Thoracic aorta (tissue), 2 donors: ENCODE results near the gene KTN1. TPM values are rescaled to one million over a fixed set of nuclear protein-coding genes. Genes with fewer than 3 reads are reported as not detected.

Experiments used
- ATAC-seq: fragments of 150-250 bp; one replicate; pipeline ENCODE4 v1.8.0; 2017; ENCODE audit warnings: low read depth; ENCODE audit not compliant: insufficient number of reproducible peaks, low FRiP score
- DNase-seq: peaks from one replicate; pipeline ENCODE4 v3.0.0-alpha.2; 2020; ENCODE audit warnings: low spot score
- H3K27ac ChIP-seq, 2 donors: fragments of 200-600 bp; sonication (generic); 1 replicate in 1 of 2; 2 replicates in 1 of 2; pipeline ENCODE4 v1.5.1; 2016; ENCODE audit warnings: mild to moderate bottlenecking in 2 of 2, moderate library complexity in 2 of 2
- H3K27me3 ChIP-seq: fragments of 200-600 bp; sonication (generic); replicated peaks from 2 replicates; pipeline ENCODE4 v1.6.0; 2016; ENCODE audit warnings: mild to moderate bottlenecking; ENCODE audit not compliant: insufficient read depth
- H3K36me3 ChIP-seq: fragments of 200-600 bp; sonication (generic); one replicate; pipeline ENCODE4 v1.5.1; 2016
- H3K4me1 ChIP-seq, 2 donors: fragments of 200-600 bp; sonication (generic); 1 replicate in 1 of 2; 2 replicates in 1 of 2; pipeline versions ENCODE4 v1.5.1 to v1.6.0; 2016; ENCODE audit warnings: low read depth in 2 of 2, mild to moderate bottlenecking in 1 of 2; ENCODE audit not compliant: control insufficient read depth in 1 of 2
- H3K4me3 ChIP-seq: fragments of 200-600 bp; sonication (generic); 2 replicates; pipeline ENCODE4 v1.5.1; 2016; ENCODE audit warnings: mild to moderate bottlenecking
- H3K9me3 ChIP-seq: fragments of 200-600 bp; sonication (generic); 2 replicates; pipeline ENCODE4 v1.5.1; 2016
- CTCF ChIP-seq: fragments of 200-600 bp; sonication (generic); IDR thresholded peaks from one replicate; pipeline ENCODE4 v1.5.1; 2019; ENCODE audit warnings: antibody characterized with exemption
- total RNA-seq, 2 donors: library from RNA; depleted of rRNA; stranded (reverse); fragments of >200 nt; gene quantifications; one replicate each; pipeline versions ENCODE4 v1.1.0 to v1.2.3, GENCODE V29; 2016

KTN1 gene
- total RNA-seq, 2 donors from 2014 or later = 122 to 173 TPM

DNA sequence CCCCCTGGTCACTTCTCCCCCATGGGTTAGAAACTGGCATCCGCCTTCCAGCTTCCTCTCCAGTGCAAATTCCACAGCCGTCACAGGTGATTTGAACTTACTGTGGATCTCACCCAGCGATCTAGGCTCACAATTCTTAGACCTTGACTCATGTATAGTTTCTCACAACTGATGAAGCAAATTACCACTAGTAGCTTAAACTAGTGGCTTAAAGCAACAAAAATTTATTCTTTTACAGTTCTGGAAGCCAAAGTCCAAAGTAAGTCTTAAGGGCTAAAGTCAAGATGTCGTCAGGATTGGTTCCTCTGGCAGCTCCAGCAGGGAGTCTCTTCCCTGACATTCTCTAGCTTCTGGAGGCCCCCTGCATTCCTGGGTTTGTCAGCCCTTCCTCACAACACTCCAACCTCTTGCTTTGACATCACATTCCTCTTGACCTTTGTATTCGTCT lies 117.4 kb downstream of the KTN1 start:
- H3K27ac ChIP-seq = no peak overlapping the region
- ATAC-seq (no peak), DNase-seq (no peak)
- no peaks in the 10 kb centered on the region for H3K36me3 ChIP-seq
- no peaks in the 10 kb centered on the region for H3K9me3 ChIP-seq
- H3K4me1 ChIP-seq = no peaks in the 10 kb centered on the region
- no peak for TF ChIP-seq CTCF
- H3K4me3 ChIP-seq = no peak overlapping the region
- no peaks in the 10 kb centered on the region for H3K27me3 ChIP-seq

- H3K4me1 ChIP-seq = no peaks in the 10 kb centered on the region
- H3K27me3 ChIP-seq = no peaks in the 10 kb centered on the region
- H3K27ac ChIP-seq = no peak overlapping the region
- DNase-seq = no peak
- H3K9me3 ChIP-seq = no peaks in the 10 kb centered on the region
- TF ChIP-seq CTCF = no peak
- ATAC-seq = no peak
- no peak overlapping the region for H3K4me3 ChIP-seq
- H3K36me3 ChIP-seq = no peaks in the 10 kb centered on the region
Observed at GRCh38 chr14:55698051-55698450, 118.0 kb downstream of the KTN1 start.

DNA sequence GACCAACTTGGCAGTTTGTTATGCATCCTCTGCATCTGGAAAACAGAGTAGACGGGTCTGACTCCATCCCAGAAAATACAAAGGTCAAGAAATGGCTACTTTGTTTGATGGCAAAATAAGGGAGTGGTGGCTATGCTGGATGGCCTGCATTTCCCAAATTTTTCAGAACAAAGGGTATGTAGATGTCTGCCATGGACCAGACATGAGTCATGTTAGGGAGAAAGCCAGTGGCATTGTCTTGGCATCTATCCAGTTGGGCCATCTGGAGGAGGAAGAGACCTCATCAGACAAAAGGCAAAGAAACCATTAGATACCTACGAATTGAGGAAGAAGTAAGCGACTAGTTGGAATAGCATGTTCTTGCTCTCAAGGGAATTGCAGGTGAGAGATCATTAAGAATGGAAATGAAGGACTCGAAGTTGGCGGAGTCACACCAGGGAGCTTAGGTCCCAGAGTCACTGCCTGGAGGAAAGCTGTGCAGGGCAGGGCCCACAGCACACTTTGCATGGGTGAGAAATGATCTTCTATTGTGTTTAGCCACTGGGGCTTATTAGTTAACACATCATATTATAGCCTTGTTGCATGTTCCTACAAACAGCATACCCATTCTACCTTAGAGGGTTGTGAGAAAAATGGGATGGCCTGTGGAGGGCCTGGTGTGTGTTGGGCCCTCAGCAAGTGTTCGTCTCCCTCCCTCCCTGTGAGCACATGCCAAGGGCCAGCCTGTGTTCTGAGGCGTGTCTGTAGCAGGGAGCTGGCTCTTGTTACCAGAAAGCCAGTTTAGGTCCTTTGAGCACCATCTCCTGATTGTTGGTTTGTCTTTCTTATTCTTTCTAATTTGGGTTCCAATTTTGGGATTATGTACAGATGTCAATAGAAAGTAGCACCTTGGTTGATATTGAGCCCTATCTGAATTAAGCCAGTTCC lies 119.4 kb downstream of the KTN1 start:
- no peak for TF ChIP-seq CTCF
- H3K27me3 ChIP-seq = no peaks in the 10 kb centered on the region
- no peak for ATAC-seq
- no peaks in the 10 kb centered on the region for H3K9me3 ChIP-seq
- H3K4me1 ChIP-seq = no peaks in the 10 kb centered on the region
- no peak overlapping the region for H3K4me3 ChIP-seq
- no peak for DNase-seq
- no peaks in the 10 kb centered on the region for H3K36me3 ChIP-seq
- no peak overlapping the region for H3K27ac ChIP-seq

DNA sequence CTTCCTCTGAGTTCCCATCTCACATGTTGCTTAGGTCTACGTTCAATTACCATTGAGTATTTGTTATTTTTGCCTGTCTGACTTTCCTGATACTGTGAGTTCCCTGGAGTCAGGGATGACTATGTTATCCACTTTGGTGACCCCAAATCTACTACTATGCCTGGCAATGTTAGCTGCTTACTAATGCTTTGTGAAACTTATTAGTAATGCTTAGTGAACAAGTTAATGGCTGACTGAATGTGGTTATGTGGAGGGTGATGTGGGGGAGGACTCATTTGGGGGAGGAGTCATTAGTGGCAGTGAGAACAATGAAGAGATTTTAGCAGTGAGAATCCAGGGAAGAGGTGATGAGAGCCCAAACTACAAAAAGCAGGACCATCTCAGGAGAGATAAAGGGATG lies 121.6 kb downstream of the KTN1 start:
- TF ChIP-seq CTCF = no peak
- H3K4me1 ChIP-seq = no peaks in the 10 kb centered on the region

DNA sequence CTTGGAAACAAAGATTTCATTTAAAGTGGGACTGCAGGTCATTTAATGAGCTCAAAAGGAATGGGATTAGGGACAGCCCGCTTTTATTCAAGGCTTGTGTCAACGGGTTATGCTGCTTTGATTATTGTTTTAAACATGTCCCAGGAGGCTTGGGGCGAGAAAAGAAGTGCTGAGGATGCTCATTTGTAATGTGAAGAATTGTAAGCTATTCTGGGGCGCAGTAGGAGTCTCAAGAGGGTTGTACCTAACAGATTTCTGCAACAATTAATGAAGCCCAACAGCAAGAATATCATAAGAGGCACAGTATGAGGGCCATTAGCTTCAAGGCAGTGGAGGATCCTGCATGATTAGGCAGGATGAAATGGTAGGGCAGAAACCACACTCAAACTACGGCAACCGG lies 122.5 kb downstream of the KTN1 start:
- H3K36me3 ChIP-seq = no peaks in the 10 kb centered on the region
- DNase-seq = no peak
- H3K27me3 ChIP-seq = no peaks in the 10 kb centered on the region
- no peak overlapping the region for H3K4me3 ChIP-seq
- H3K9me3 ChIP-seq = no peaks in the 10 kb centered on the region
- no peak for TF ChIP-seq CTCF
- H3K4me1 ChIP-seq = peaks cover 0 to 1% of the 10 kb centered on the region in 2 donors
- ATAC-seq = no peak
- H3K27ac ChIP-seq = no peak overlapping the region

More for the DNA sequence above, 121.6 kb downstream of the KTN1 start:
- no peak overlapping the region for H3K27ac ChIP-seq
- no peaks in the 10 kb centered on the region for H3K9me3 ChIP-seq
- no peak overlapping the region for H3K4me3 ChIP-seq
- H3K27me3 ChIP-seq = no peaks in the 10 kb centered on the region
- no peaks in the 10 kb centered on the region for H3K36me3 ChIP-seq
- no peak for DNase-seq
- no peak for ATAC-seq
